SK-N-MC (cell line): ENCODE results near the gene PAK6.

ENCODE experiments used
- EZH2 ChIP-seq: fragments of 200-600 bp; sonication (generic); IDR thresholded peaks from one replicate; pipeline ENCODE4 v1.6.1; 2017; ENCODE audit warnings: antibody characterized with exemption
- POLR2AphosphoS5 ChIP-seq: IDR thresholded peaks from 2 replicates; pipeline ENCODE4 v1.6.1; 2012; ENCODE audit warnings: mild to moderate bottlenecking, low read depth, low read length, borderline replicate concordance

DNA sequence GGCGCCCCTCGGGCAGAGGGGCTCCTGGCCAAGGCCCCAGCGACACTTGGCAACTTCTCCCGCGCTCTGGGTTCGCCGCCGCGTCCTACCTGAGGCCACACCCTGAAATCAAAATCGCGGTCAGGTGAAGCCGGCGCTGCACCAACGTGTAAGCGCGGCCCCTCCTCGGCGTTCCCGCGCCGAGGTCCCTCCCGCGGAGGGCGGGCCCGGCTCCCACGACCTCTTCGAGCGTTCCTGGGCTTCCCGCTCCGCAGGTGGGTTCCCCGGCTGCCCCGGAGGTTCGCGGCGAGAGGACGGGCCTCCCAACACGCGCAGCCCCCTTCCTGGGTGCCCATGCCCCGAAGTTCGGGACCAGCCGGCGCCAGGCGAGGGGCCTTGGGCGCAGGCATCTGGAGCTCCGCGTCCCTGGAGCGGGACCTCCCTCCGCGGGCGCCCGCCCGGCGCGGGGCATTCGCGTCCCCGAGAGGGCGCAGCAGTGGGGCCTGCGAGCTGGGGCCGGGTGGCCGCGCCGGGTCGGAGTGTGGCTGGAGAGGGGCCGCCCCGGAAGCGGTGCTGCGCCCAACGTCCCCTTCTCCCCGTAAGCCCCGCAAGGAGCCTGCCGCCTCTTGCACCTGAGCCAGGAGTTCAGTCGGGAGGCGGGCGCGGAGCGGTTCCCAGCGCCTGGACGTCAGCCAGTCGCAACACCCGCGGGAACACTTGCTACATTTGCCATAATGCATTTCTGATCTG lies 13.7 kb downstream of the PAK6 start:
- TF ChIP-seq EZH2, result no peak
- TF ChIP-seq POLR2AphosphoS5, result no peak
